ENCODE data around the gene OCA2.

The OCA2 gene

DNA sequence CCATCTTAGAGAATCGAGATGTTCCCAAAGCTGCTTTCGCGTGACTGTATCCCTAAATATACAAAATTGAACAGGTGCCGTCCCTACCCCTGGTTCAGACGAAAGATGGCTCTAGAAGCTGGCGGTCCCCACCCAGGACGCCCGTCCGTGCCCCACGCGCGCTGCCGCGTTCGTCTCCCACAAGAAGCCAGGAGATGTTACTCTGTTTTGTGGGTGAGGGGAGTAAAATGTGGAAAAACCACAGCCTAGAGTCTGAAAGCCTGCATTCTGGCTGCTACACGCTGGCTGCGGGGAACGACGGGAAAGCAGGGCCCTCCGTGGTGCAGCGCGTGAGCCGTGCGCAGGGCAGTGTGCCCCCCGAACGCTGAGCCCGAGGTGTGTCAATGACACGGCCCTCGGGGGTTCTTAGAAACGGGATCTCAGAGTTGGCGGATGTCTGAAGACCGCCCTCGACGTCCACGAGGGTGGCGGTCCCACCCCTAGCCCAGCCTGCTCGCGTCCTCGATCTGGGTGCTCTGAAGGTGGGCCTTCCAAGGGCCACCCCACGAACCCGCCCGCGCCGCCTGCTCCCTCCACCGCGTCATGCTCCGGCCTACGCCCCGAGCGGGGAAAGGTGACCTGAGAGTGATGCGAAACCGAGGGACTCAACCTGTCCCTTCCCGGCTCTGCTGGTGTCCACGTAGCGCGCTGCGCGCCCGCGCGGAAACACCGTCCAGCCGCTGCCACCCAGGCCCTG lies 95.6 kb downstream of the OCA2 start:
- DNase-seq = no peak

DNA sequence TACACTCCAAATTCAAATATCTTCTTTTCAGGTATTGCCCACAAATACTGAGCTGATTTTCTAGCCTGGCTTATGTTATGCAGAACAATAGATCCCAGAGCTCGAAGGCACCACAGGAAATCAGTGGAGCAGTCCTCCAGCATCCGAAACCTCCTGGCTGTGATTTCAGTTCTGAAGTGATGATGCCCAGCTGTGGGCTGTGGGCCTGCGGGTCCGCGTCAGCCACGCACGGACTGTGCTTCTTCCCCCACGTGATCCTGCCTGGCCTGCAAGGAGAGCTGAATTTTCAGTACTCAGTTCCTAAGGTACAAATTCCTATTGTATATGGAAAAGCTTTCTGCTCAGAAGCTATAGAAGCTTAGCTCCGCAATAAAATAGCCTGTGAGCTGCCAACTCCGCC lies 96.2 kb downstream of the OCA2 start:
- no peak for DNase-seq

DNA sequence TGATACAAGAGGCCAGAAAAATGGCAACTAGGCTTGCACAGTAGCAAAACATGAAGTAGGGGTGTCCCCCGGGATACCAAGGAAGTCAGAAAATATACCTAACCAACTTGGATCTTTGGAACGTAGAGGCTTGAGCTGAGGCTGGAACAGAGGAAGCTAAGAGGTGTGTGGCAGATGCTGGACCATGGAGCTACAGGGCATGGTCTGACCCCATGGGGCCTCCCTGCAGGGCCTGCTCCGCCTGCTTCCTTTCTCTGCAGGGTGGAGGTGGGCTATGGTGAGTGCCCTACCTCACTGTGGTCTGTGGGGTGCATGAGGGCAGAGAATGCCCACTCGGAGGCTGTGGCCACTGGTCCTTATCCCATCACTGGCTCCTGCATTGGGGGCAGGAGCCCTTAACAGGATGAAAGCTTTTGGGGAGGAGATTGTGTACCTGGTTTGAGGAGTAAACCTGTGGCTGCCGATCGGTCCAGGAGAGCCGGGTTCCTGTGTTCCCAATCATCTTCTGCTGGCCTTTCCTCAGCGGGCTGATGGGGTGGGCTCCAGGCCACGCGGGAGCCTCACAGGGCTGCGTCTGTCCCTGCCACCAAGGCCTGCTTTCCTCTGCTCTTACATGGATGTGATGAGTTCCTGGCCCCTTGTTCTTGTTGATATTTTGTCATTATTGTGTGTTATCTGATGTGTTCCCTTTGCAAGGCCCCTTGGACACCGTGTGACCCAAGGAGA lies 96.8 kb downstream of the OCA2 start:
- no peak for DNase-seq

DNA sequence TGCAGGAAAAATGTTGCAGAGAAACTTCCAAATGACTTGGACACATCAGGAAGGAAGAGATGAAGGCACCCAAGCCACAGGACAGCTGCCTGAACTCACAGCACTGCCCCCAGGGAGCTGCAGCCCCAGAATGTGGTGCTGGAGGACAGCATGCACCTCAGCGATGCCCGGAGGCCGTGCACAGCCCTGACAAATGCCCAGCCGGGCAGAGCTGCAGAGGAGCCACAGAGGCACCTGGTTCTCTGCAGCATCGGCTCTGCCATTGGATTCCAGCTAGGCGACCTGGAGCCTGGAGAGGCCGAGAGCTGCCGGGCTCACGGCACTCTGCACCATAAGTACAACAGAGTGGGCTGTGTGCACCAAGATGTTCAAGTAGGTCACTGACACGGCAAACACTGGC lies 97.5 kb downstream of the OCA2 start:
- no peak for DNase-seq

DNA sequence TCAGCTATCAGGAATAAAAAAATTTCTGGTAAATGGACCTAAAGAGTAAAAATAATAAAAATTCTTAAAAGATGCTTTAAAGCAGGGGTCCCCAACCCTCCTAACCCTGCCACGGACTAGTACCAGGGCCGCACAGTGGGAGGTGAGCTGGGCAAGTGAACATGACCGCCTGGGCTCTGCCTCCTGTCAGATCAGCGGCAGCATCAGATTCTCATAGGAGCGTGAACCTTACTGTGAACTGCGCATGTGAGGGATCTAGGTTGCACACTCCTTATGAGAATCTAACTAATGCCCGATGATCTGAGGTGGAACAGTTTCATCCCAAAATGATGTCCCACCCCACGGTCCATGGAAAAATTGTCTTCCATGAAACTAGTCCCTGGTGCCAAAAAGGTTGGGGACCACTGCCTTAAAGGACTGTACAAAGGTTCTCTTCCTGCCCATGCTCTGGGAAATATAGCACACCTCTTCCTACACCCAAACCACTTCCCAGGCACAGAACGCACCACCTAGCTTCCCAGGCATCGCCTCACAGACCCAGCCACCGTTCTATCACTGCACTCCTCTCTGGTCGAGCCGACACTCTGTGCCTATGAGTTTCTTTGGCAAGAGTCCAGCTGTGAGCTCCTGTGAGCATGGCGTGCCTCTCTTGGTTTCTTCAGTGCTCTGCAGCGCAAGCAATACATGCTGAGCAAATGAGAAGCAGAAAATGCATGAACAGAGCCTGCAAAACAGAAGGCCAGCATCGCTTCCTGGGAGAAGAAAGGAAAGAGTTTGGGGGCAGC lies 104.9 kb downstream of the OCA2 start:
- peak in 1 of 56 donors; percentile 19 for DNase-seq

DNA sequence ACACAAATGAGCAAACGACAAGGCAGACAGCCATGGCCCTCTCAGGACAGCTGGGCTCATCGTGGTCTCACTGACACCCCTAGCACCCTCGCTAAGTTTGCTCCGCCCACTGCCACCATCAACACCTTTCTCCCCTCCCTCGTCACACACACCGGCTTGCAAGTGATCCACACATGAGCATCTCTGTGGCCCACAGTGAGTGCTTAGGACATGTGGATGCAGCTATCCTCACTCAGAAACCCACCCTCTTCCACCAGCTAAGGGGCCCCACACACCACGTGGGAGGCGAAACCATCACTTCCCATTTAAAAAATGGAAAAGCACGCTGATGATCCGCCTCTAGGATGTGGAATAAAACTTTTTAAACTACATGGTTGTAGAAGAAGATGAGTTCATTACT lies 105.6 kb downstream of the OCA2 start:
- DNase-seq = no peak

DNA sequence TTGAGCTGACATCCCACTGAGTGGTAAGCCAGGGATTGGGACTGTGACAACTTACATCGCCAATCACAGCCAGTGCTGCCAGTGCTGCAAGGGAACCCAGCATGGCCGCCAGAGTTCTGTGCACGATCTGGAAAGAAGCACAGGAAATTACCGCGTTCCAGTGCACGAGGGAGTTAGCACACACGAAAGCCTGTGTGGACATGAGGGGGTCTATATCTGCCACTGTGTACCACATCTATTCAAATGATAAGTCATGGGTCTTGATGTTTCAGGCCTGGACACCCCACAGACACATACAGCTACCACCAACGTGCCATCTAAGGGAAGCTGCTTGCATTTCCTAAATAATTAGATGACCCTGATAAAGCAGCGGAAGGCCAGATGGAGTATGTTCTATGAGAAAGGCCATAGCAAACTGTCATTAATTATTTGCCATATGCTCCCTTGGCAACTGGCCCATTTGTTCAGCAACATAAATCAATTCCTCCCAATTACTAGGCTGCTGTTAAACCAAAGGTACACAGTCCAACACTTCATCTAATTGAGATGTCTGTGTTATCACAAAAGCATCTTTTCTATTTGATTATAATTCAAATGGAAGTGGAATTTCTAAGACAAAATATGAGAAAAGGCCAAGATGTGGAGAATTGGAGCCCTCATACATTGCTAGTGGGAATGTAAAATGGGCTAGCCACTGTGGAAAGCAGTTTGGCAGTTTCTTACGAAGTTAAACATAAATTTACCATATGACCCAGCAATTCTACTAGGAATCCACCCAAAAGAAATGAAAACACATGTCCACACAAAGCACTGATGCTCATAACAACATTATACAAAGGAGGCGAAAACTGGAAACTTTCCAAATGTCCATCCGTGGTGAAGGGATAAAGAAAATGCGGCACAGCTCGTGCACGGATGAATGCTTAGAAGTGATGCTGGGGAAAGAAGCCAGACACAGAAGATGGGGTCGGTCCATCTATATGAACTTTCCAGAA lies 108.3 kb downstream of the OCA2 start:
- DNase-seq = no peak

DNA sequence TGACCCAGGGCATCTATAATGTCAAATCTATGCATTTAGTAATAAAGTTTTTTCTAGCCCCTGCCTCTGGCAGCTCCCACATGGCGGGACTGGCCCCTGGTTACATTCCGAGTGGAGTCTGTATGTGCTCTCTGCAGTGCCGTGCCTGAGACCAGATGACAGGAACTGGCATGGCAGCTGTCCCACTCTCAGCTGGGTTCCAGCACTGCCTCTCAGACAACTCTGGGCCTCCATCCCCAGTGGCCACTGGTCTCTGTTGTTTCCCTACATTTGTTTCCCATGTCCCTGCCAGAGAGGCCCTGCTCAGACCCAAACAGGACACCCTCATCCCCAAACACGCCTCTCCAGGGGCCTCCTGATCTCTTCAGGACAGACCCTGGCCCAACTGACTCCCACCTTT lies 109.3 kb downstream of the OCA2 start:
- no peak for DNase-seq

DNA sequence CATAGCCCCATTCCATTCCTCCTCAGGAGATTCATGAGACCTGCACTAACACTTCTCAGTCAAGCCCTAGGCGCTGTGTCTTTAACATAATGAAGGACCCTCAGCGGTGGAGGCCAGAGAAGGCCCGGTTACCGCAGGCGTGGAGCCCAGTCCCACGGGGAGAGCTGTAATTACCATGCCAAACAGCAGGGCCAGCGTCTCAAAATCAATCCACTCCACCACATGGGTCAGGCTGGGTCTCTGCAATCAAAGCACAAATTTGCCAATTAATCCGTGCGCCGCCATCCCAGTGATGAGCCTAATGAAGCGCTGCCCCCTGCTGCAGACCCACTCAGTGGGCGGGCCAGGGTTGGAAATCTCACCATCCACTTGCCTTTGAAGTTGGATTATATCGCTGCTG lies 109.7 kb downstream of the OCA2 start:
- DNase-seq = no peak

DNA sequence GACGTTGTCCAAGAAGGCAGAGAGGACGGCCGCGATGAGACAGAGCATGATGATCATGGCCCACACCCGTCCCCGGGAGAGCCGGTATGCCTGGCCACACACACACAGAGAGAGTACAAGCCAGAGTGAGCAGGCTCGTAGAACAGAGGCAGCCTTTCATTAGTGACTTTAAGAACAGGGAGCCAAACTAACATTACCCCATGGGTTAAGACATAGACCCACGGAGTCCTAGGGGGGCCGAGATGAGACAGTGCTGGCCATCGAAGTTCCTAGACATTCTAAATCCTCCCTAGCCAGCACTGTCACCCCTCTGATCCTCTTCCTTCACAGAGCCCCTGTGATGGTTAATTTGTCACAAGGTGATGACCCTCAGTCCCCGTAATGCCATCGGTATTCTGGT lies 114.0 kb downstream of the OCA2 start:
- DNase-seq = no peak

DNA sequence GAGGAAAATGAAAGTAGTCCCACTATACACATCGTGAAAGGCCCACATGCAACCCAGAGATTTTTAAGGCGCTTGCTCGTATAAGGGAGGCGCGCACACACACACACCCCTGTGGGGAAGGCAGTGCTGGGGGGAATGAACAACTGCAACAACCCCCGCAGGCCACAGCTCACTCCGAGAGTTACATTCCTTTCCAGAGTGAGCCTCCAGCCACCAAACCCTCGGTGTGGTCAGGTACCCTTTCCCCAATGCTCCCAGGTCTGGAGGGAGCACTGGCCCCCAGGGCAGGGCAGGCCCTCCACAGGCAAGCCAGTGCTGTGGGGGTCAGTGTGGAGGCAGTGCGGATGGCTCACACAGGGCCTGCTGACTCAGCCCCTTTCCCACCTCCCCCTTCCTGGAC lies 115.6 kb downstream of the OCA2 start:
- no peak for DNase-seq

DNA sequence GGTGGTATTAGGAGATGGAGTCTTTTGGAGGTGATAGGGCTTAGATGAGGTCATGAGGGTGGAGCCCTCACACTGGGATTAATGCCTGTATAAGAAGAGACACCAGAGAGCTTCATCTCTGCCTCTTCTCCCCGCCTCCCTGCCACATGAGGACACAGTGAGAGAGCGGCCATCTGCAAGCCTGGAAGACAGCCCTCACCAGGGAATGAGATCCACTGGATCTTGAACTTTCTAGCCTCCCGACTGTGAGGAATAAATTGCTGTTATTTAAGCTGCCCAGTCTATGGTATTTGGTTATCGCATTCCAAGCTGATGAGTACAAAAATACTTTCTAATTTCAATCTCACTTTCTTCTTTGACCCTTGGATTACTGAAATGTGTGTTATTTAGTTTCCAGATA lies 121.4 kb downstream of the OCA2 start:
- DNase-seq = no peak

DNA sequence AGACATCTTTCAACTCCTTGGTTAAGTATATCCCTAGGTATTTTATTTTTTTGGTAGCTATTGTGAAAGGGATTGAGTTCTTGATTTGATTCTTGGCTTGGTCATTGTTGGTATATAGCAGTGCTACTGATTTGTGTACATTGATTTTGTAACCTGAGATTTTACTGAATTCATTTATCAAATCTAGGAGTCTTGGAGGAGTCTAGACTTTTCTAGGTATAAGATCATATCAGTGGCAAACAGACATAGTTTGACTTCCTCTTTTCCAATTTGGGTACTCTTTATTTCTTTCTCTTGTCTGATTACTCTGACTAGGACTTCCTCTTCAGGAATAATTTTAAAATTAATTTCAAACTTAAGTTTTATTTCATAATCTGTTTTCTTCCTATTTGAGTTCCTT lies 125.2 kb downstream of the OCA2 start:
- DNase-seq = no peak

DNA sequence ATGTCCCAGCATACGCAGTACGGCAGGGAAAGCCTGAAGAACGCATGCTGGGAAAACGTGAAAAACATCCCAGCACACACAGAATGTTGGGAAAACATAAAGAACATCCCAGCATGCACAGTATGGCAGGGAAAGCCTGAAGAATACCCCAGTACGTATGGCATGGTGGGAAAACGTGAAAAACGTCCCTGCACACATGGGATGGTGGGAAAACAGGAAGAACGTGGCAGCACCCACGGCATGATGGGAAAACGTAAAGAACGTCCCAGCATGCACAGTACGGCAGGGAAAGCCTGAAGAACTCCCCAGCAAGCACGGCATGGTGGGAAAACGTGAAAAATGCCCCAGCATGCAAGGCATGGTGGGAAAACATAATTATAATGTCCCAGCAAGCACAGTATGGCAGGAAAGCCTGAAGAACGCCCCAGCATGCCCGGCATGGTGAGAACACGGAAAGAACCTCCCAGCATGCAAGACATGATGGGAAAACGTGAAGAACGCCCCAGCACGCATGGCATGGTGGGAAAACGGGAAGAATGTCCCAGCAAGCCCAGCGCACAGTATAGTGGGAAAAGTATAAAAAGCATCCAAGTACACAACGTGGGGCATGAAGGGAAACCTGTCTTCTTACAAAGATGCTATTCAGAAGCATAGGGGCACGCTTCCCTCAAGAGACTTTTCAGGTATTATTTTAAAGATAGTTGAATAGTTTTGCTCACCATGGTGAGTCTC lies 128.3 kb downstream of the OCA2 start:
- no peak for DNase-seq

DNA sequence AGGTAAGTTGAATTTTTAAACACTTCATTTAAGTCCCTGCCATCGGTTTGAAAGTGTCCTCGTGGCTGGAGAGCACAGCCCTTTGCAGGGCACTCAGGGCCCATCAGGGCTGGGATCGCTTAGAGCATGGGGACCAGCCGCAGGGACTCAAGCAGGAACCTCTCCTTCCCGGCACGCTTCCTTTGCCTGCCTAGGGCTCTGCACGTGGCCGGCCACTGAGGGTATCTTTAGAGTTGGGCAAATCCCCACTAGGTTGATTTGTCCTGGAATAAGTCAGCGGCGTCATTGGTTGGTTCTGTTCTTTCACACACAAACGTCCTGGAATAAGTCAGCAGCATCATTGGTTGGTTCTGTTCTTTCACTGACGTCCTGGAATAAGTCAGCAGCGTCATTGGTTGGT lies 131.6 kb downstream of the OCA2 start:
- DNase-seq = no peak

DNA sequence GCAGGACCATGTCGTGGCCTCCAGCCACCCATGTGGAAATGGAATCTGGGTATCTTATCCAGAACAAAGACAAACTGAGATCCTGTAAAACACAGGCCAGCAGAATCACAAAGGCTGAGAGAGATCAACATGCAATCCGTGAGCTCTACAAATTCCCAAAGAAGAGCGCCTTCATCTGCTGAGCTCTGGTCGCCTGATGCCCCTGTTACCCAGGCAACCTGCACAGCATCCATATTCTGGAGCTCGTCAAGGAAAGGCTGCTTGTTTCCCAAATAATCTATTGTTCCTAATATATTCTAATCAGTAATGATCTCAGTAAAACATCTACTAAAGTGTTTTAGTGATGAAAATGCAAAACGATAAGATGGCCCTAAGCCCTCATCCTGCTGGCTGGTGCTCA lies 133.6 kb downstream of the OCA2 start:
- DNase-seq = peak in 1 of 56 donors; percentile 14

DNA sequence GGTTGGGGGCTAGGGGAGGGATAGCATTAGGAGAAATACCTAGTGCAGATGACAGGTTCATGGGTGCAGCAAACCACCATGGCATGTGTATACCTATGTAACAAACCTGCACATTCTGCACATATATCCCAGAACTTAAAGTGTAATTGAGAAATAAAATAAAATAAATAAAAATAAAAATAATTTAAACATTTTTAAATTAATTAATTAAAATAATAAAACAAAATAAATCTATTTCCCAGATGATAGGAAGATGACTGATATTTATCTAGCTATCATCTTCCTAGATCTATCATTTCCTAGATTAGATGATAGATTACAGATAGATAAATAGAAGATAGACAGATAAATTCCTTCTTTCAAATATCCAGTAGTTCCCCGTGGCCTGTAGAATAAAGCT lies 137.3 kb downstream of the OCA2 start:
- no peak for DNase-seq

DNA sequence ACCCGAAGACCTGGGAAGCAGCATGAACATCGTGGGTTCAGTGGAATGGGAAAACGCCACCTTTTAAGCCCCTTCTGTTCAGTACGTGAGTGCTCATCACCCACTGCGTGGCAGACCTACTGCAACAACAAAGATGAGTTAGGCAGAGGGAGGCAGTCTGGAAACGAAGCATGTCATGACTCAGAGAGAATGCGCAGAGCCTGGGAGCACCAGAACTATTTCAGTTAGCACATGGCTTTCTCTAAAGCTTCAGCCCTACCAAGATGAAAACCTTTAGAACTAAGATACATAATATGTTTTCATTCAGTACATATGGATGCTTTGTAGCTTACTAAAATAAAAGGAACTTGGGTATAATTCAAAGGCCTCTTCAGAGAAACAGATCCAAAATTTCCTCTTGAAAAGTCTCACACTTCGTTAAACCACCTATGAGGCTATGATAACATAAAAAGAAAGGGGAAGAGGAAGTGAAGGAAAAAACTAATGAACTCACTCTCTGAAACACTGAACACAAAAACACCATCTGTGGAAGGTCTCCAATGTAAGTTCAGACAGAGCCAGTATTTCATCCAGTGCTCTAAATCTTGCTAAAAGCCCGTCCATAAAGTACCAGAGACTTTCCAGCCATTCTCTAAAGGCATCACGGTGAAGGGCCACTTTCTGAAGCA lies 140.1 kb downstream of the OCA2 start:
- DNase-seq = no peak

DNA sequence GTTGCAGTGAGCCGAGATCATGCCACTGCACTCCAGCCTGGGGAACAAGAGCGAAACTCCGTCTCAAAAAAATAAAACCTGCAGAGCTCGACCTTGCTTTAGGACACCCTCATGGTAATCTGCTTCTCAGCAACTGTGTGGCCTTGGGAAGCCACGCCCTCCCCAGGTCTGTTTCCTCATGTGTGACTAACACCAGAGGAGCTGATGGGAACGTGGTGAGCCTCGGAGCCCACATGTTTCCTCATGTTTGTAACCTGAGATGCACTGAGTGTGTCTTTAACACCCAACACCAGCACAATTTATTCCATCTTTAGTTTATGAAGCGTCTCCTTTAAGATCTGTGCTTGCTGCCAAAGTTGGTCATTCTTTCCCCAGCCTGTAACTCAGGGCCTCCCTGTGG lies 142.8 kb downstream of the OCA2 start:
- no peak for DNase-seq

DNA sequence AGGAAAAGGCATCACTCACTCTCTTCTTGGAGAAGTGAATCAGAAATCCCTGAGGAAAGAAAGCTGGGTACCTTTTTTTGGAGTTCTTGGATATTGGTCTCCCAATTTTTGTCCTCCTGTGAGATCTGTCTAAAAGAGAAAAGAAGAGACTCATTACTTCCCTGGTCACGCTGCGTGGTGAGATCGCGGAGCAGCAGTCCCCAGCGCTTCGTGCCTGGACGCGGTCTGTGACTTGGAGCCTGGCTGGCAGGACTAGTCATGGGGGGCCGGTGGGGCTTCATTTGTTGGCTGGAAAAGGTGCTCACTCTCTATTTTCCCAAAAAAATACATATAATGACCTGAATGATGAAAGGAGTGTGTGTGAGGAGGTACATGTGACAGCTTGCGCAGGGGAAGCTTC lies 144.0 kb downstream of the OCA2 start:
- DNase-seq = no peak
